H1 (cell line): ENCODE data around the gene C1QTNF4.

Experiments
- CHD7 ChIP-seq: fragments of 300-600 bp; sonication (generic); IDR thresholded peaks from 2 replicates; pipeline ENCODE4 v1.7.1; 2012; ENCODE audit warnings: low read length, moderate library complexity, mild to moderate bottlenecking, inconsistent platforms; ENCODE audit not compliant: insufficient replicate concordance
- CTCF ChIP-seq, 3 experiments: IDR thresholded peaks; 1 replicate in 2 of 3; 2 replicates in 1 of 3; pipeline versions ENCODE4 v1.5.1 to v1.6.1; 2011; ENCODE audit warnings: low read length in 3 of 3, mild to moderate bottlenecking in 3 of 3, inconsistent platforms in 2 of 3, low read depth in 1 of 3, moderate library complexity in 1 of 3; ENCODE audit not compliant: insufficient read depth in 1 of 3; ENCODE audit errors: control extremely low read depth in 1 of 3
- EP300 ChIP-seq, 2 experiments: IDR thresholded peaks; 1 replicate in 1 of 2; 2 replicates in 1 of 2; pipeline ENCODE4 v1.6.1; 2011 to 2012; ENCODE audit warnings: low read depth in 2 of 2, low read length in 2 of 2, mild to moderate bottlenecking in 2 of 2, borderline replicate concordance in 1 of 2, inconsistent platforms in 1 of 2, moderate library complexity in 1 of 2
- JUN ChIP-seq: IDR thresholded peaks from 2 replicates; pipeline ENCODE4 v1.6.1; 2011; ENCODE audit warnings: low read depth, mild to moderate bottlenecking, improper control_type of control experiment, low read length

- TF ChIP-seq EP300 (IDR thresholded peaks at IDR 0.05; ENCODE audit: borderline replicate concordance in 1 of 2, low read depth in 2 of 2, low read length in 2 of 2), result no peak
- no peak for TF ChIP-seq CHD7
- no peak for TF ChIP-seq JUN
- TF ChIP-seq CTCF (IDR thresholded peaks at IDR 0.05; ENCODE audit: control extremely low read depth in 1 of 3, insufficient read depth in 1 of 3, low read depth in 1 of 3, low read length in 3 of 3), result no peak
Observed at GRCh38 chr11:47611348-47611794, 17.2 kb upstream of the C1QTNF4 start.
